Tibial nerve (tissue), 3 donors: ENCODE data around the gene KDM8.

ENCODE experiments used
- CTCF ChIP-seq, 5 experiments: fragments of 200-600 bp in 3 of 5; fragments of 450-650 bp in 2 of 5; sonication (generic) in 3 of 5; IDR thresholded peaks; one replicate each; pipeline ENCODE4 v1.5.1; 2016 to 2019; ENCODE audit warnings: antibody characterized with exemption in 5 of 5, mild to moderate bottlenecking in 3 of 5, moderate library complexity in 2 of 5
- POLR2A ChIP-seq, 2 donors: fragments of 450-650 bp; IDR thresholded peaks; one replicate each; pipeline ENCODE4 v1.6.1; 2017; ENCODE audit warnings: antibody characterized with exemption in 2 of 2, mild to moderate bottlenecking in 2 of 2, moderate library complexity in 2 of 2

- no peak for TF ChIP-seq CTCF (IDR thresholded peaks at IDR 0.05)
- no peak for TF ChIP-seq POLR2A (IDR thresholded peaks at IDR 0.05)
Measured at GRCh38 chr16:27191352-27191924, 11.9 kb upstream of the KDM8 start.
